Prostate gland (tissue), 2 donors: ENCODE results near the gene DPP10. TPM values are rescaled to one million over a fixed set of nuclear protein-coding genes. Genes with fewer than 3 reads are reported as not detected.

Experiments
- DNase-seq: peaks from one replicate; pipeline ENCODE4 v3.0.0-alpha.2; 2019; ENCODE audit warnings: low spot score
- H3K27ac ChIP-seq, 2 donors: fragments of 200-600 bp; sonication (generic); 2 replicates each; pipeline ENCODE4 v1.5.1; 2017 to 2019
- H3K27me3 ChIP-seq: fragments of 200-600 bp; sonication (generic); replicated peaks from 2 replicates; pipeline ENCODE4 v1.5.1; 2019; ENCODE audit not compliant: insufficient read depth
- H3K36me3 ChIP-seq, 2 donors: fragments of 200-600 bp; sonication (generic); 1 replicate in 1 of 2; 2 replicates in 1 of 2; pipeline versions ENCODE4 v1.5.1 to v1.8.1; 2017 to 2019
- H3K4me1 ChIP-seq: fragments of 200-600 bp; sonication (generic); replicated peaks from 2 replicates; pipeline ENCODE4 v1.5.1; 2019
- H3K4me3 ChIP-seq, 2 donors: fragments of 200-600 bp; sonication (generic); 2 replicates each; pipeline ENCODE4 v1.5.1; 2017 to 2019
- H3K9me3 ChIP-seq: fragments of 200-600 bp; sonication (generic); 2 replicates; pipeline ENCODE4 v1.5.1; 2017
- CTCF ChIP-seq, 4 experiments: fragments of 200-600 bp in 2 of 4; fragments of 450-650 bp in 2 of 4; sonication (generic) in 2 of 4; IDR thresholded peaks; 1 replicate in 3 of 4; 2 replicates in 1 of 4; pipeline ENCODE4 v1.5.1; 2016 to 2019; ENCODE audit warnings: antibody characterized with exemption in 4 of 4, mild to moderate bottlenecking in 2 of 4, moderate library complexity in 2 of 4
- POLR2A ChIP-seq: fragments of 450-650 bp; IDR thresholded peaks from one replicate; pipeline ENCODE4 v1.6.1; 2016; ENCODE audit warnings: antibody characterized with exemption, mild to moderate bottlenecking
- POLR2AphosphoS5 ChIP-seq: sonication (generic); formaldehyde crosslinking; IDR thresholded peaks from one replicate; pipeline ENCODE4 v1.6.1; 2017; ENCODE audit warnings: antibody characterized with exemption
- WGBS: methylation state at CpG from one replicate; pipeline ENCODE4 v1.1.5; 2018; 5-methylcytosine and 5-hydroxymethylcytosine counted together
- intact Hi-C: fragments of 100-400 bp; cut with DNase I; formaldehyde crosslinking; loops from one replicate; pipeline ENCODE4 v1.14.2; 2022
- total RNA-seq, 2 donors: library from RNA; depleted of rRNA; stranded (reverse); fragments of >200 nt; gene quantifications; one replicate each; pipeline ENCODE4 v1.1.0, GENCODE V29; 2016

The DPP10 gene
- total RNA-seq, 2 donors from 2014 or later: 5.1 TPM; not detected in 1

GRCh38 chr2:114933671-114934241 is 491.3 kb downstream of the DPP10 start:
- no peak for TF ChIP-seq CTCF (IDR thresholded peaks at IDR 0.05)
- no peak for TF ChIP-seq POLR2A
- TF ChIP-seq POLR2AphosphoS5: no peak
- intact Hi-C loops: no loop called here
- Histone ChIP-seq H3K27me3 (no peaks in the 10 kb centered on the region), H3K9me3 (no peaks in the 10 kb centered on the region), H3K4me3 (no peak overlapping the region), H3K27ac (no peak overlapping the region), H3K36me3 (no peaks in the 10 kb centered on the region), H3K4me1 (no peaks in the 10 kb centered on the region)
- 87% methylated on average over 4 of the region's 4 CpGs for WGBS
- DNase-seq: no peak

- no peaks in the 10 kb centered on the region for H3K9me3 ChIP-seq
- TF ChIP-seq CTCF (IDR thresholded peaks at IDR 0.05) (no peak), POLR2A (no peak), POLR2AphosphoS5 (no peak)
- intact Hi-C loops: no loop called here
- H3K4me3 ChIP-seq: no peak overlapping the region
- H3K4me1 ChIP-seq: no peaks in the 10 kb centered on the region
- no peak overlapping the region for H3K27ac ChIP-seq
- 73% methylated on average over 7 of the region's 7 CpGs for WGBS
- no peak for DNase-seq
- no peaks in the 10 kb centered on the region for H3K36me3 ChIP-seq
- no peaks in the 10 kb centered on the region for H3K27me3 ChIP-seq
These were observed 492.6 kb downstream of the DPP10 start for GRCh38 chr2:114935031-114935430.

GRCh38 chr2:114937366-114937930 is 495.0 kb downstream of the DPP10 start:
- intact Hi-C loops: no loop called here
- DNase-seq: no peak
- no peak overlapping the region for H3K27ac ChIP-seq
- H3K9me3 ChIP-seq: no peaks in the 10 kb centered on the region
- no peak for TF ChIP-seq POLR2A
- no peak for TF ChIP-seq CTCF (IDR thresholded peaks at IDR 0.05)
- no peak for TF ChIP-seq POLR2AphosphoS5
- no peak overlapping the region for H3K4me3 ChIP-seq
- no peaks in the 10 kb centered on the region for H3K4me1 ChIP-seq
- H3K36me3 ChIP-seq: no peaks in the 10 kb centered on the region
- H3K27me3 ChIP-seq: no peaks in the 10 kb centered on the region
- 48% methylated on average over 9 of the region's 9 CpGs for WGBS

- intact Hi-C loops: no loop called here
- TF ChIP-seq CTCF (IDR thresholded peaks at IDR 0.05) (no peak), POLR2A (no peak), POLR2AphosphoS5 (no peak)
- no peak overlapping the region for H3K27ac ChIP-seq
- no peaks in the 10 kb centered on the region for H3K4me1 ChIP-seq
- no peaks in the 10 kb centered on the region for H3K9me3 ChIP-seq
- DNase-seq: no peak
- WGBS: 80% methylated on average over 3 of the region's 3 CpGs
- no peaks in the 10 kb centered on the region for H3K27me3 ChIP-seq
- no peaks in the 10 kb centered on the region for H3K36me3 ChIP-seq
- H3K4me3 ChIP-seq: no peak overlapping the region
These were observed 498.5 kb downstream of the DPP10 start for GRCh38 chr2:114940785-114941458.
